Liver (tissue), 9 donors: Measurements from ENCODE around the gene AGPAT4. TPM values are rescaled to one million over a fixed set of nuclear protein-coding genes. Genes with fewer than 3 reads are reported as not detected.
A peak's percentile ranks its signal among the peaks of the same experiment; 100 is the strongest.

Source experiments
- DNase-seq: peaks from one replicate; pipeline ENCODE4 v3.0.0-alpha.2; 2017; ENCODE audit warnings: low spot score
- H3K27ac ChIP-seq, 2 donors: one replicate each; pipeline ENCODE4 v1.7.0; 2013; ENCODE audit warnings: inconsistent platforms in 2 of 2, low read length in 2 of 2, control low read depth in 1 of 2, low read depth in 1 of 2, mild to moderate bottlenecking in 1 of 2
- H3K27me3 ChIP-seq, 4 donors: one replicate each; pipeline versions ENCODE4 v1.6.1 to v1.7.0; 2013; ENCODE audit warnings: low read length in 3 of 4, inconsistent platforms in 1 of 4, mild to moderate bottlenecking in 1 of 4, moderate library complexity in 1 of 4; ENCODE audit not compliant: control insufficient read depth in 4 of 4, insufficient read depth in 4 of 4
- H3K36me3 ChIP-seq, 4 donors: one replicate each; pipeline versions ENCODE4 v1.6.1 to v1.7.0; 2013; ENCODE audit warnings: low read length in 3 of 4, mild to moderate bottlenecking in 3 of 4, low read depth in 1 of 4, moderate library complexity in 1 of 4; ENCODE audit not compliant: control insufficient read depth in 4 of 4, insufficient read depth in 3 of 4
- H3K4me1 ChIP-seq, 4 donors: one replicate each; pipeline versions ENCODE4 v1.6.1 to v1.7.0; 2013; ENCODE audit warnings: low read length in 3 of 4, mild to moderate bottlenecking in 3 of 4, moderate library complexity in 1 of 4; ENCODE audit not compliant: control insufficient read depth in 4 of 4, insufficient read depth in 4 of 4
- H3K4me3 ChIP-seq, 3 donors: one replicate each; pipeline versions ENCODE4 v1.6.1 to v1.7.0; 2013; ENCODE audit warnings: low read length in 3 of 3, control low read depth in 1 of 3, low read depth in 1 of 3, mild to moderate bottlenecking in 1 of 3
- H3K9ac ChIP-seq, 2 donors: one replicate each; pipeline ENCODE4 v1.7.0; 2013; ENCODE audit warnings: low read length in 2 of 2, mild to moderate bottlenecking in 2 of 2, moderate library complexity in 2 of 2, control low read depth in 1 of 2, low read depth in 1 of 2
- H3K9me3 ChIP-seq, 4 donors: one replicate each; pipeline versions ENCODE4 v1.6.1 to v1.7.0; 2013; ENCODE audit warnings: low read length in 3 of 4; ENCODE audit not compliant: control insufficient read depth in 4 of 4
- ATF3 ChIP-seq: IDR thresholded peaks from 2 replicates; pipeline ENCODE4 v1.6.1; 2016; ENCODE audit warnings: antibody characterized with exemption
- CTCF ChIP-seq: fragments of 150-350 bp; IDR thresholded peaks from 2 replicates; pipeline ENCODE4 v1.5.1; 2017; ENCODE audit warnings: improper control_type of control experiment, low read depth, low read length; ENCODE audit not compliant: missing input control
- EGR1 ChIP-seq, 2 donors: IDR thresholded peaks; 2 replicates each; pipeline ENCODE4 v1.6.1; 2016 to 2018; ENCODE audit warnings: antibody characterized with exemption in 2 of 2, low read depth in 2 of 2
- FOXA1 ChIP-seq: IDR thresholded peaks from 2 replicates; pipeline ENCODE4 v1.6.1; 2016; ENCODE audit warnings: antibody characterized with exemption
- FOXA2 ChIP-seq: IDR thresholded peaks from 2 replicates; pipeline ENCODE4 v1.6.1; 2016; ENCODE audit warnings: antibody characterized with exemption
- GABPA ChIP-seq, 2 donors: IDR thresholded peaks in 1 of 2; conservative IDR thresholded peaks in 1 of 2; 2 replicates each; pipeline ENCODE4 v1.6.1; 2016; ENCODE audit warnings: antibody characterized with exemption in 2 of 2, mild to moderate bottlenecking in 1 of 2, moderate library complexity in 1 of 2
- HNF4A ChIP-seq, 2 donors: conservative IDR thresholded peaks; 2 replicates each; pipeline ENCODE4 v1.6.1; 2016; ENCODE audit warnings: antibody characterized with exemption in 2 of 2, mild to moderate bottlenecking in 2 of 2
- HNF4G ChIP-seq: IDR thresholded peaks from 2 replicates; pipeline ENCODE4 v1.6.1; 2016; ENCODE audit warnings: antibody characterized with exemption
- JUND ChIP-seq, 2 donors: IDR thresholded peaks; 2 replicates each; pipeline ENCODE4 v1.6.1; 2016; ENCODE audit warnings: antibody characterized with exemption in 2 of 2
- MAX ChIP-seq: IDR thresholded peaks from 2 replicates; pipeline ENCODE4 v1.6.1; 2016; ENCODE audit warnings: antibody characterized with exemption
- NR2F2 ChIP-seq: IDR thresholded peaks from 2 replicates; pipeline ENCODE4 v1.6.1; 2016; ENCODE audit warnings: antibody characterized with exemption
- RAD21 ChIP-seq, 2 donors: IDR thresholded peaks; 2 replicates each; pipeline ENCODE4 v1.6.1; 2016; ENCODE audit warnings: antibody characterized with exemption in 2 of 2, mild to moderate bottlenecking in 2 of 2
- REST ChIP-seq: IDR thresholded peaks from 2 replicates; pipeline ENCODE4 v1.6.1; 2016; ENCODE audit warnings: antibody characterized with exemption, mild to moderate bottlenecking
- RXRA ChIP-seq, 2 donors: IDR thresholded peaks; 2 replicates each; pipeline ENCODE4 v1.6.1; 2017 to 2018; ENCODE audit warnings: antibody characterized with exemption in 2 of 2, mild to moderate bottlenecking in 1 of 2
- SP1 ChIP-seq: IDR thresholded peaks from 2 replicates; pipeline ENCODE4 v1.6.1; 2018; ENCODE audit warnings: antibody characterized with exemption, mild to moderate bottlenecking
- TAF1 ChIP-seq: conservative IDR thresholded peaks from 2 replicates; pipeline ENCODE4 v1.6.1; 2016; ENCODE audit warnings: antibody characterized with exemption, mild to moderate bottlenecking
- ZBTB33 ChIP-seq: IDR thresholded peaks from 2 replicates; pipeline ENCODE4 v1.6.1; 2016; ENCODE audit warnings: antibody characterized with exemption
- WGBS: extraction: QIAGEN DNeasy Blood & Tissue Kit; methylation state at CpG from one replicate; pipeline ENCODE4 v1.1.7; 2013; 5-methylcytosine and 5-hydroxymethylcytosine counted together
- polyA plus RNA-seq, 2 donors: library from polyadenylated mRNA; stranded (reverse) in 1 of 2; unstranded in 1 of 2; fragments of 200-250 nt in 1 of 2; fragments of >200 nt in 1 of 2; fragmentation: Nextera tagmentation in 1 of 2; extraction: Ambion mirVana in 1 of 2; gene quantifications; one replicate each; pipeline versions ENCODE4 v1.2.1 to v1.2.3, GENCODE V29; 2013 to 2015
- total RNA-seq, 2 donors: library from RNA; depleted of rRNA; stranded (reverse); fragments of >200 nt; gene quantifications; one replicate each; pipeline ENCODE4 v1.2.3, GENCODE V29; 2014
- donor health status: healthy.
- donor health status: healthy.
- donor health status: healthy.
- donor health status: healthy.
- donor health status: healthy.

Gene AGPAT4
- total and polyA plus RNA-seq, 4 donors = 0.44 to 17.5 (median 0.69) TPM

- H3K27me3 ChIP-seq = no peaks in the 10 kb centered on the region
- no peak overlapping the region for H3K9ac ChIP-seq
- H3K36me3 ChIP-seq = no peaks in the 10 kb centered on the region
- peak; percentile 55 for DNase-seq
- WGBS = 77% methylated on average over 4 of the region's 4 CpGs
- no peaks in the 10 kb centered on the region for H3K9me3 ChIP-seq
- TF ChIP-seq FOXA1 (no peak), RXRA (IDR thresholded peaks at IDR 0.05) (no peak), GABPA (IDR thresholded peaks at IDR 0.05 in 1 of 2, conservative IDR thresholded peaks at IDR 0.05 in 1 of 2) (no peak), TAF1 (no peak), MAX (no peak)
- H3K4me1 ChIP-seq = peaks cover 0 to 3% (median 1%) of the 10 kb centered on the region in 4 donors
- no peak overlapping the region for H3K27ac ChIP-seq
- no peak overlapping the region for H3K4me3 ChIP-seq
Measured at GRCh38 chr6:161169696-161170095, 104.2 kb downstream of the AGPAT4 start.

- no peaks in the 10 kb centered on the region for H3K9me3 ChIP-seq
- WGBS = over 99% methylated on average over 2 of the region's 2 CpGs
- H3K4me3 ChIP-seq = no peak overlapping the region
- DNase-seq = no peak
- no peak overlapping the region for H3K27ac ChIP-seq
- H3K36me3 ChIP-seq = no peaks in the 10 kb centered on the region
- no peak overlapping the region for H3K9ac ChIP-seq
- peaks cover 0 to 3% (median 1%) of the 10 kb centered on the region in 4 donors for H3K4me1 ChIP-seq
- TF ChIP-seq GABPA (IDR thresholded peaks at IDR 0.05 in 1 of 2, conservative IDR thresholded peaks at IDR 0.05 in 1 of 2) (no peak), FOXA1 (no peak), NR2F2 (no peak), RAD21 (IDR thresholded peaks at IDR 0.05) (no peak), HNF4G (no peak), EGR1 (IDR thresholded peaks at IDR 0.05; ENCODE audit: low read depth in 2 of 2) (no peak), ZBTB33 (no peak), HNF4A (conservative IDR thresholded peaks at IDR 0.05) (no peak), RXRA (IDR thresholded peaks at IDR 0.05) (no peak), TAF1 (no peak), JUND (IDR thresholded peaks at IDR 0.05) (no peak)
- H3K27me3 ChIP-seq = no peaks in the 10 kb centered on the region
Measured at GRCh38 chr6:161169035-161169434, 104.8 kb downstream of the AGPAT4 start.

GRCh38 chr6:161168281-161168891, 105.5 kb downstream of the AGPAT4 start:
- H3K9ac ChIP-seq = no peak overlapping the region
- H3K9me3 ChIP-seq = no peaks in the 10 kb centered on the region
- H3K27ac ChIP-seq = no peak overlapping the region
- no peak overlapping the region for H3K4me3 ChIP-seq
- no peaks in the 10 kb centered on the region for H3K36me3 ChIP-seq
- WGBS = 52% methylated on average over 14 of the region's 14 CpGs
- H3K27me3 ChIP-seq = no peaks in the 10 kb centered on the region
- H3K4me1 ChIP-seq = peaks cover 0 to 3% (median 2%) of the 10 kb centered on the region in 4 donors
- no peak for DNase-seq
- TF ChIP-seq RXRA (IDR thresholded peaks at IDR 0.05) = peak; percentile 10 to 61
- TF ChIP-seq FOXA1 = no peak
- TF ChIP-seq RAD21 (IDR thresholded peaks at IDR 0.05) = peak; percentile 11 to 13
- TF ChIP-seq SP1 = no peak
- TF ChIP-seq REST = no peak
- TF ChIP-seq NR2F2 = no peak
- TF ChIP-seq HNF4A (conservative IDR thresholded peaks at IDR 0.05) = peak; percentile 13 to 63
- no peak for TF ChIP-seq GABPA (IDR thresholded peaks at IDR 0.05 in 1 of 2, conservative IDR thresholded peaks at IDR 0.05 in 1 of 2)
- no peak for TF ChIP-seq EGR1 (IDR thresholded peaks at IDR 0.05; ENCODE audit: low read depth in 2 of 2)
- TF ChIP-seq TAF1 = no peak
- no peak for TF ChIP-seq ATF3
- TF ChIP-seq FOXA2 = no peak
- TF ChIP-seq MAX = peak; percentile 64
- TF ChIP-seq JUND (IDR thresholded peaks at IDR 0.05) = peak in 1 of 2 donors; percentile 40
- no peak for TF ChIP-seq CTCF
